Measurements from ENCODE around the gene PTPN20. TPM values are rescaled to one million over a fixed set of nuclear protein-coding genes. Genes with fewer than 3 reads are reported as not detected.

The PTPN20 gene
- total and polyA plus RNA-seq, 2 of the 8 experiments (the other 6 are each of a cell fraction or from before 2014, with no cell fraction given): not detected

DNA sequence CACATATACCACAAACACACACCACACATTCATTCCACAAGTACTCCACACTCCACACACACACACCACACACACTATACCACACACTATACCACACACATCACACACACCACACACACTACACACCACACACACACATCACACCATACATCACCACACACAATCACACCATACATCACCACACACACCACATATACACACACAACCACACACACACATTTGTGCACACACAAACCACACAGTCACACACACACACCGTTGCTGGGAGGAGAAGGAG lies 112.8 kb downstream of the PTPN20 start:
- H4K8ac ChIP-seq (ENCODE audit: extremely low read depth, insufficient read depth, low read length): no peak overlapping the region
- CTCF ChIA-PET (ENCODE audit: partially characterized antibody): interaction anchor here (0.7 to 13.8 kb wide), 19 partner anchors 11 to 414 kb away, joined by 3 to 180 read pairs (median 6); no protein-coding TSS in a partner anchor
- H2BK120ac ChIP-seq (replicated peaks; ENCODE audit: low read depth, low read length): no peak overlapping the region
- no peak overlapping the region for H4K5ac ChIP-seq (ENCODE audit: insufficient read length, low read depth, low read length)
- peak overlapping the region; percentile 76 for H2BK12ac ChIP-seq (ENCODE audit: low read depth, low read length)
- H4K20me1 ChIP-seq (replicated peaks in 1 of 2; ENCODE audit: control insufficient read depth in 1 of 2, insufficient read depth in 2 of 2, low read length in 2 of 2): peaks cover 0 to 5% of the 10 kb centered on the region in 2 experiments
- no peaks in the 10 kb centered on the region for H3K4me1 ChIP-seq (replicated peaks in 1 of 4; ENCODE audit: control insufficient read depth in 3 of 4, insufficient read depth in 4 of 4, low read length in 3 of 4)
- H2AK5ac ChIP-seq (ENCODE audit: low read depth, low read length): peak overlapping the region; percentile 69; the same call in 1 of the 2 replicates
- POLR2A ChIA-PET (ENCODE audit: partially characterized antibody): no interaction called here
- H4K91ac ChIP-seq (replicated peaks; ENCODE audit: insufficient read length, low read length): peak overlapping the region; percentile 20
- H3K4ac ChIP-seq (replicated peaks; ENCODE audit: insufficient read length, low read depth, low read length): peak overlapping the region; percentile 32
- H3K23ac ChIP-seq (ENCODE audit: insufficient read length): no peak overlapping the region
- 83% methylated on average over 1 of the region's 1 CpG; no CpG with 5 or more reads in 1 of the 2 experiments for WGBS, 2 experiments (ENCODE audit: extremely low coverage in 1 of 2, insufficient coverage in 1 of 2, insufficient read length in 1 of 2, insufficient replicate concordance in 2 of 2, low coverage in 1 of 2, low lambda C conversion rate in 2 of 2, missing lambda C conversion rate in 1 of 2)
- no peak overlapping the region for H3K14ac ChIP-seq (ENCODE audit: insufficient read length)
- H3K18ac ChIP-seq (ENCODE audit: extremely low read depth, low read length): no peak overlapping the region
- H2BK20ac ChIP-seq (ENCODE audit: low read length): no peak overlapping the region
- peak overlapping the region; percentile 96 for H3K56ac ChIP-seq (replicated peaks; ENCODE audit: insufficient read length, low read depth, low read length)
- peak overlapping the region; percentile 89 for H2BK15ac ChIP-seq (ENCODE audit: low read length)
- H3K27ac ChIP-seq (ENCODE audit: low read depth, low read length): no peak overlapping the region
- no peaks in the 10 kb centered on the region for H3K79me2 ChIP-seq (ENCODE audit: control insufficient read depth in 1 of 2, insufficient read depth in 2 of 2, low read length in 2 of 2)
- DNase-seq (ENCODE audit: low read depth in 1 of 2, low spot score in 2 of 2): peak in 1 of 2 experiments; percentile 20
- H3K4me2 ChIP-seq (ENCODE audit: insufficient read depth in 1 of 2, low read depth in 2 of 2, low read length in 2 of 2): no peak overlapping the region
- H2BK5ac ChIP-seq (ENCODE audit: low read depth, low read length): 0 out of 2 replicates have a peak overlapping the region, but pooled peaks have one; percentile 11
- no peak overlapping the region for H2AFZ ChIP-seq (ENCODE audit: low read length)
- peaks cover 6% of the 10 kb centered on the region for H3K23me2 ChIP-seq (ENCODE audit: low read depth, low read length)
- H3K9me3 ChIP-seq (ENCODE audit: insufficient read depth in 2 of 2, low read depth in 1 of 2, low read length in 1 of 2): no peaks in the 10 kb centered on the region
- FAIRE-seq: no peak
- no peaks in the 10 kb centered on the region for H3K79me1 ChIP-seq (ENCODE audit: low read depth, low read length)
- H3K27me3 ChIP-seq (replicated peaks in 1 of 4; ENCODE audit: control insufficient read depth in 3 of 4, extremely low read depth in 1 of 4, insufficient read depth in 3 of 4, low read length in 3 of 4): 0 out of 7 replicates have a peak, but pooled peaks cover 0 to 2% (median 0%) of the 10 kb centered on the region in 4 experiments
- no peak overlapping the region for H3K9ac ChIP-seq (replicated peaks in 1 of 4; ENCODE audit: extremely low read depth in 1 of 4, low read depth in 3 of 4, low read length in 3 of 4)
- H3K36me3 ChIP-seq (ENCODE audit: control insufficient read depth in 2 of 4, insufficient read depth in 4 of 4, low read length in 3 of 4): no peaks in the 10 kb centered on the region
- no peak overlapping the region for H3K4me3 ChIP-seq (ENCODE audit: extremely low read depth in 1 of 4, insufficient read depth in 2 of 4, low read depth in 3 of 4, low read length in 4 of 4)
- TF ChIP-seq HDAC2 (IDR thresholded peaks at IDR 0.05; ENCODE audit: borderline replicate concordance in 1 of 2, low read depth in 2 of 2, low read length in 2 of 2) (no peak), MAFK (IDR thresholded peaks at IDR 0.05; ENCODE audit: low read depth, low read length) (no peak), CTCF (IDR thresholded peaks at IDR 0.05; ENCODE audit: control extremely low read depth in 1 of 3, insufficient read depth in 1 of 3, low read depth in 1 of 3, low read length in 3 of 3) (no peak), SP2 (IDR thresholded peaks at IDR 0.05; ENCODE audit: low read length) (no peak), SIRT6 (IDR thresholded peaks at IDR 0.05; ENCODE audit: low read length) (no peak), JUN (IDR thresholded peaks at IDR 0.05; ENCODE audit: low read depth, low read length) (no peak), CHD2 (IDR thresholded peaks at IDR 0.05; ENCODE audit: low read length) (no peak), ZNF274 (IDR thresholded peaks at IDR 0.05; ENCODE audit: borderline replicate concordance, extremely low read depth, low read length) (no peak), SRF (IDR thresholded peaks at IDR 0.05; ENCODE audit: low read depth, low read length) (no peak), RFX5 (IDR thresholded peaks at IDR 0.05; ENCODE audit: borderline replicate concordance, low read depth, low read length) (no peak)
- TF ChIP-seq, protein P1, sequence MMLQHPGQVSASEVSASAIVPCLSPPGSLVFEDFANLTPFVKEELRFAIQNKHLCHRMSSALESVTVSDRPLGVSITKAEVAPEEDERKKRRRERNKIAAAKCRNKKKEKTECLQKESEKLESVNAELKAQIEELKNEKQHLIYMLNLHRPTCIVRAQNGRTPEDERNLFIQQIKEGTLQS (IDR thresholded peaks at IDR 0.05; ENCODE audit: insufficient read depth, low read depth, low read length): no peak
